ENCODE results near the gene LGALS14.

Gene LGALS14

DNA sequence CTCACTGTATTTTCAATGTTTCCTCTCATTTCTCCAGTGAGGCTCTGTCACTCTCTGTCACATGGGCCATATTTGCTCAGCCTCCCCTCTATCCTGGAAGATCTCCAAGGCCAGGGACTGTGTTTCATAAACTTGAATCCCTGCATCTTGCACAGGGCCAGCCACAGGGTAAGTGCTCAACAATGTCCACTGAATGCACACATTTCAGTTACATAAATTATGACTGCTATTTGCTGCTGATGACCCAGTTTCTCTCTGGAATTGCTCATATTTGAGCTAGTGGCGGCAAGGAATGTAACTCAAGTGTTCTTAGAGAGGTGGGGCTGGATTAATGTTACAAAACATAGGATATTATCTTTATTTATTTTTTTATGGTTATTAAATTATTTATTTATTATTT, 27.4 kb downstream of the LGALS14 start:
- H3K27ac ChIP-seq (ENCODE audit: low read length) = no peak overlapping the region
- no peaks in the 10 kb centered on the region for H3K4me1 ChIP-seq (ENCODE audit: control insufficient read depth, low read depth, low read length)
- H3K27me3 ChIP-seq (ENCODE audit: control insufficient read depth, insufficient read depth, low read length) = no peaks in the 10 kb centered on the region
- H3K36me3 ChIP-seq (ENCODE audit: control insufficient read depth, low read depth, low read length) = no peaks in the 10 kb centered on the region
- no peaks in the 10 kb centered on the region for H3K9me3 ChIP-seq (ENCODE audit: control insufficient read depth, low read depth, low read length)
- H3K4me3 ChIP-seq (ENCODE audit: low read length) = no peak overlapping the region
- H3K9ac ChIP-seq (ENCODE audit: low read length) = no peak overlapping the region

- Histone ChIP-seq H3K27ac (ENCODE audit: low read length) (no peak overlapping the region), H3K36me3 (ENCODE audit: control insufficient read depth, low read depth, low read length) (no peaks in the 10 kb centered on the region), H3K4me1 (ENCODE audit: control insufficient read depth, low read depth, low read length) (no peaks in the 10 kb centered on the region), H3K4me3 (ENCODE audit: low read length) (no peak overlapping the region), H3K9me3 (ENCODE audit: control insufficient read depth, low read depth, low read length) (no peaks in the 10 kb centered on the region), H3K27me3 (ENCODE audit: control insufficient read depth, insufficient read depth, low read length) (no peaks in the 10 kb centered on the region), H3K9ac (ENCODE audit: low read length) (no peak overlapping the region)
These were observed 29.6 kb downstream of the LGALS14 start for GRCh38 chr19:39733841-39734240.

- Histone ChIP-seq H3K27me3 (ENCODE audit: control insufficient read depth, insufficient read depth, low read length) (no peaks in the 10 kb centered on the region), H3K4me3 (ENCODE audit: low read length) (no peak overlapping the region), H3K9me3 (ENCODE audit: control insufficient read depth, low read depth, low read length) (no peaks in the 10 kb centered on the region), H3K27ac (ENCODE audit: low read length) (no peak overlapping the region), H3K4me1 (ENCODE audit: control insufficient read depth, low read depth, low read length) (no peaks in the 10 kb centered on the region), H3K36me3 (ENCODE audit: control insufficient read depth, low read depth, low read length) (no peaks in the 10 kb centered on the region), H3K9ac (ENCODE audit: low read length) (no peak overlapping the region)
These were observed 31.4 kb downstream of the LGALS14 start for GRCh38 chr19:39735688-39736087.

- Histone ChIP-seq H3K4me1 (ENCODE audit: control insufficient read depth, low read depth, low read length) (no peaks in the 10 kb centered on the region), H3K4me3 (ENCODE audit: low read length) (no peak overlapping the region)
These were observed 31.8 kb downstream of the LGALS14 start for GRCh38 chr19:39736088-39736487.

DNA sequence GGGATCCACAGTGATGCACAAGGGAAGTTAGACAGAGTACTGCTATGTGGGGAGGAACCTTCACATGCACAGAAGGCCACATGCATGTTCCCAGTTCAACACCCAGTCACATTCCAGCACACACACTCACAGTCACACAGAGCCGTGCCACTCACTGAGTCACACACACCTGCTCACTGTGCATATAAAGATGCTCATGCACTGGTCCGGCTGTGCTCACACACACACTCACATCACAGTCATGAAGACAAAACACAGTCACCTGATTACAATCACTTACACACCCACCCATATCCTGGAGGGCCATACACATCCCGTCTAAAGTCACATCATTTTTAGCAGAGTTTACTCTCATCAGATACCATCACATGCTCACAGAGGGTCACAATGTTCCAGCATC, 33.1 kb downstream of the LGALS14 start:
- Histone ChIP-seq H3K9ac (ENCODE audit: low read length) (no peak overlapping the region), H3K4me1 (ENCODE audit: control insufficient read depth, low read depth, low read length) (no peaks in the 10 kb centered on the region), H3K36me3 (ENCODE audit: control insufficient read depth, low read depth, low read length) (no peaks in the 10 kb centered on the region), H3K4me3 (ENCODE audit: low read length) (no peak overlapping the region), H3K27ac (ENCODE audit: low read length) (no peak overlapping the region), H3K27me3 (ENCODE audit: control insufficient read depth, insufficient read depth, low read length) (no peaks in the 10 kb centered on the region), H3K9me3 (ENCODE audit: control insufficient read depth, low read depth, low read length) (no peaks in the 10 kb centered on the region)

More at GRCh38 chr19:39736088-39736487, 31.8 kb downstream of the LGALS14 start:
- Histone ChIP-seq H3K27ac (ENCODE audit: low read length) (no peak overlapping the region), H3K27me3 (ENCODE audit: control insufficient read depth, insufficient read depth, low read length) (no peaks in the 10 kb centered on the region), H3K9ac (ENCODE audit: low read length) (no peak overlapping the region), H3K9me3 (ENCODE audit: control insufficient read depth, low read depth, low read length) (no peaks in the 10 kb centered on the region), H3K36me3 (ENCODE audit: control insufficient read depth, low read depth, low read length) (no peaks in the 10 kb centered on the region)

DNA sequence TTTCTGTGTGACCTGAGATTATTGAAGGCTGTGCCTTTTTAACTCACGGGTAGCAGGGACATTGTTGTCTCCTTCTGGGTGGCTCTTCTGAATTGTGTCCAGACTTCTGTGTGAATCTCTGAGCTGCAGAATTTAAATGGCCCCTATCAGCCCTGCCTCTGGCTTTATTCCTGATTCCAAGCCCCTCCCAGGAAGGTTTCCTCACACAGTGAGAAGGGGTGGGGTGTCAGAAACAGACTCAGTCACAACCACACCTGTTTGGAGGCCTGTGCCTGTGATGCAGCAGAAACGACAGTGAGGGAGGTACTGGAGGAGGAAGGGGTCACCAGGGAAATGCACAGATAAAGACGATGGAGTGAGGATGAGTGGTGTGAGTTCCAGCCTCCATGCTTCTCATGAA, 33.6 kb downstream of the LGALS14 start, which contains the start of gene CLC:
CLC (minus strand) TSS at position 139 of the 400 bp plus-strand sequence; CDS start at position 62, 77 bp downstream.
- Histone ChIP-seq H3K9ac (ENCODE audit: low read length) (no peak within 1 kb of the TSS), H3K27me3 (ENCODE audit: control insufficient read depth, insufficient read depth, low read length) (no peaks in the 10 kb centered on the region), H3K4me3 (ENCODE audit: low read length) (no peak within 1 kb of the TSS), H3K27ac (ENCODE audit: low read length) (no peak within 1 kb of the TSS), H3K9me3 (ENCODE audit: control insufficient read depth, low read depth, low read length) (no peaks in the 10 kb centered on the region), H3K4me1 (ENCODE audit: control insufficient read depth, low read depth, low read length) (no peaks in the 10 kb centered on the region), H3K36me3 (ENCODE audit: control insufficient read depth, low read depth, low read length) (no peaks in the 10 kb centered on the region)

- Histone ChIP-seq H3K4me1 (ENCODE audit: control insufficient read depth, low read depth, low read length) (no peaks in the 10 kb centered on the region), H3K9ac (ENCODE audit: low read length) (no peak overlapping the region), H3K27me3 (ENCODE audit: control insufficient read depth, insufficient read depth, low read length) (no peaks in the 10 kb centered on the region), H3K9me3 (ENCODE audit: control insufficient read depth, low read depth, low read length) (no peaks in the 10 kb centered on the region), H3K36me3 (ENCODE audit: control insufficient read depth, low read depth, low read length) (no peaks in the 10 kb centered on the region), H3K4me3 (ENCODE audit: low read length) (no peak overlapping the region), H3K27ac (ENCODE audit: low read length) (no peak overlapping the region)
These were observed 34.5 kb downstream of the LGALS14 start for GRCh38 chr19:39738814-39739213.

DNA sequence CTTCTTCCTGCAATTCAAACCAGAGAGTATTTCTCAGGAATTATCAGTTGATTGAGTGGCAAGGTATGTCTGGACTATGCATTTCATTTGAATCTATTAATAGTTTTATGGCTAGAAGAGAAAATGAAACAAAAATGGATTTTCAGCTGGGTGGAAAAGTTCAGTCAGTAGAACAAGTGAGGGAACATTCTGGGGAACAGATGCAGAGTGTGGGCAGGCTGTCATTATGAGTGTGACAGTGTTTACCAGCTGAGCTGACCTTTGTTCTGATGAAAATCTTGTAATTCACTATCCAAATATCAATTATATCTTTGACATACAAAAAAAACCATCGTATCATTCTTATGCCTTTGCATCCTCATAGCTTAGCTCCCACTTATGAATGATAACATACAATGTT, 36.1 kb downstream of the LGALS14 start:
- no peak overlapping the region for H3K9ac ChIP-seq (ENCODE audit: low read length)
- no peaks in the 10 kb centered on the region for H3K27me3 ChIP-seq (ENCODE audit: control insufficient read depth, insufficient read depth, low read length)

GRCh38 chr19:39745643-39746042, 41.4 kb downstream of the LGALS14 start:
- no peak overlapping the region for H3K4me3 ChIP-seq (ENCODE audit: low read length)
- H3K9ac ChIP-seq (ENCODE audit: low read length) = no peak overlapping the region
- no peak overlapping the region for H3K27ac ChIP-seq (ENCODE audit: low read length)
- H3K27me3 ChIP-seq (ENCODE audit: control insufficient read depth, insufficient read depth, low read length) = no peaks in the 10 kb centered on the region
- no peaks in the 10 kb centered on the region for H3K4me1 ChIP-seq (ENCODE audit: control insufficient read depth, low read depth, low read length)
- H3K9me3 ChIP-seq (ENCODE audit: control insufficient read depth, low read depth, low read length) = no peaks in the 10 kb centered on the region
- H3K36me3 ChIP-seq (ENCODE audit: control insufficient read depth, low read depth, low read length) = no peaks in the 10 kb centered on the region

More for the DNA sequence above, 36.1 kb downstream of the LGALS14 start:
- no peaks in the 10 kb centered on the region for H3K36me3 ChIP-seq (ENCODE audit: control insufficient read depth, low read depth, low read length)
- H3K9me3 ChIP-seq (ENCODE audit: control insufficient read depth, low read depth, low read length) = no peaks in the 10 kb centered on the region
- no peak overlapping the region for H3K4me3 ChIP-seq (ENCODE audit: low read length)
- no peak overlapping the region for H3K27ac ChIP-seq (ENCODE audit: low read length)
- no peaks in the 10 kb centered on the region for H3K4me1 ChIP-seq (ENCODE audit: control insufficient read depth, low read depth, low read length)

DNA sequence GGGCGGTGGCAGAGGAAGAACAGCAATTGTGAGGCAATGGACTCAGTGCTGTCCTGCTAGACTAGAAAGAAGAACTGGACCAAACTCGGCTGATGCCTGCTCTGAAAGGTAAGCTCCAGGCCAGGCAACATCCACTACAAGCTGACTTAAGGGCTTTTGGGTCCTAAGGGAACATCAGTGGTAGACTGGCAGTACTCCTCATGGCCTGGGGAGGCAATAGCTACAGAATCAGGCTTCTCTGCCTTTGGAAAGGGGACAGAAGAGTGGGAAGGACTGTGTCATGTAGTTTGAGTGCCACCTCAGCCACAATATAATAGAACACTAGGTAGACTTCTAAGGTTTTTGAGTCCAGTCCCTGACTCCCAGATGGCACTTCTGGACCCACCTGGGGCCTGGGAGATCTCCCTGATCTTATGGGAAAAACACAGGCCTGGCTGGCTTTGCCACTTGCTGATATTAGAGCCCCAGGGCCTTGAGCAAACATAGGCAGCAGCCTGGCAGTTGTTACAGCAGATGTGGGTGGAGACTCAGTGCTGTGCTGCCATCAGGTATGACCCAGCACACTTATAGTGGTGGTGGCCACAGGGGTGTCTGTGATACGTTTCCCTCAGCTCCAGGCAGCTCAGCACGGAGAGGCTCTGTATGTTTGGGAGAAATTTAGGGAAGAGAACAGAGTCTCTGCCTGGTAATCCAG, 42.7 kb downstream of the LGALS14 start:
- H3K27me3 ChIP-seq (ENCODE audit: control insufficient read depth, insufficient read depth, low read length) = no peaks in the 10 kb centered on the region
- no peaks in the 10 kb centered on the region for H3K36me3 ChIP-seq (ENCODE audit: control insufficient read depth, low read depth, low read length)
- no peaks in the 10 kb centered on the region for H3K4me1 ChIP-seq (ENCODE audit: control insufficient read depth, low read depth, low read length)
- H3K27ac ChIP-seq (ENCODE audit: low read length) = no peak overlapping the region
- H3K4me3 ChIP-seq (ENCODE audit: low read length) = no peak overlapping the region
- H3K9ac ChIP-seq (ENCODE audit: low read length) = no peak overlapping the region
- H3K9me3 ChIP-seq (ENCODE audit: control insufficient read depth, low read depth, low read length) = no peaks in the 10 kb centered on the region

GRCh38 chr19:39749981-39750380, 45.7 kb downstream of the LGALS14 start:
- Histone ChIP-seq H3K27ac (ENCODE audit: low read length) (no peak overlapping the region), H3K36me3 (ENCODE audit: control insufficient read depth, low read depth, low read length) (no peaks in the 10 kb centered on the region), H3K4me3 (ENCODE audit: low read length) (no peak overlapping the region), H3K4me1 (ENCODE audit: control insufficient read depth, low read depth, low read length) (no peaks in the 10 kb centered on the region), H3K9me3 (ENCODE audit: control insufficient read depth, low read depth, low read length) (no peaks in the 10 kb centered on the region), H3K9ac (ENCODE audit: low read length) (no peak overlapping the region), H3K27me3 (ENCODE audit: control insufficient read depth, insufficient read depth, low read length) (no peaks in the 10 kb centered on the region)

DNA sequence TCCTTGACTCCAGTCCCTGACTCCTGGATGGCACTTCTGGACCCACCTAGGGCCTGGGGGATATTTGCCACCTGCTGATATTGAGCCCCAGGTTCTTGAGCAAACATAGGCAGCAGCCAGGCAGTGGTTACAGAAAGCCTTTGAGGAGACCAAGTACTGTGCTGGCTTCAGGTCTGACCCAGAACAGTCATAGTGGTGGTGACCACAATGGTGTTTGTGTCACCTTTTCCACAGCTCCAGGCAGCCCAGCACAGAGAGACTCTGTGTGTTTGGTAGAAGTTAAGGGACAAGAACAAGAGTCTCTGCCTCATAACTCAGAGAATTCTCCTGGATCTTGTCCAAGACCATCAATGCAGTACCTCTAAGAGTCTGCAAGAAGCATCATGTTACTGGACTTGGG, 48.1 kb downstream of the LGALS14 start:
- H3K4me3 ChIP-seq (ENCODE audit: low read length) = no peak overlapping the region
- H3K27me3 ChIP-seq (ENCODE audit: control insufficient read depth, insufficient read depth, low read length) = no peaks in the 10 kb centered on the region
- no peaks in the 10 kb centered on the region for H3K9me3 ChIP-seq (ENCODE audit: control insufficient read depth, low read depth, low read length)
- no peak overlapping the region for H3K27ac ChIP-seq (ENCODE audit: low read length)
- no peaks in the 10 kb centered on the region for H3K4me1 ChIP-seq (ENCODE audit: control insufficient read depth, low read depth, low read length)
- no peaks in the 10 kb centered on the region for H3K36me3 ChIP-seq (ENCODE audit: control insufficient read depth, low read depth, low read length)
- H3K9ac ChIP-seq (ENCODE audit: low read length) = no peak overlapping the region

Data from iPS-18a (cell line).